SH-SY5Y (cell line): ENCODE measurements around the gene HORMAD2.

ENCODE experiments used
- GATA2 ChIP-seq: IDR thresholded peaks from 2 replicates; pipeline ENCODE4 v1.6.1; 2011; ENCODE audit warnings: mild to moderate bottlenecking, low read depth, low read length
- GATA3 ChIP-seq: IDR thresholded peaks from 2 replicates; pipeline ENCODE4 v1.6.1; 2011; ENCODE audit warnings: low read depth, mild to moderate bottlenecking, low read length, moderate library complexity

- TF ChIP-seq GATA2 (no peak), GATA3 (no peak)
Observed at GRCh38 chr22:30041881-30042280, 38.4 kb upstream of the HORMAD2 start.
